ENCODE measurements around the gene GALR2.

DNA sequence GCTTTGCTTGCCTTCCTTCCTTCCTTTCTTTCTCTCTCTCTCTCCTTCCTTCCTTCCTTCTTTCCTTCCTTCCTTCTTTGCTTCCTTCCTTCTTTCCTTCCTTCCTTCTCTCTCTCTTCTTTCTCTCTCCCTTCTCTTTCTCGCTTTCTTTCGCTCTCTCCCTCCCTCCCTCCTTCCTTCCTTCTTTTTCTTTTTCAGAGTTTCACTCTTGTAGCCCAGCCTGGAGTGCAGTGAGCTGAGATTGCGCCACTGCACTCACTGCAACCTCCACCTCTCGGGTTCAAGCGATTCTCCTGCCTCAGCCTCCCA lies 48.6 kb downstream of the GALR2 start:
- TF ChIP-seq, protein P1, sequence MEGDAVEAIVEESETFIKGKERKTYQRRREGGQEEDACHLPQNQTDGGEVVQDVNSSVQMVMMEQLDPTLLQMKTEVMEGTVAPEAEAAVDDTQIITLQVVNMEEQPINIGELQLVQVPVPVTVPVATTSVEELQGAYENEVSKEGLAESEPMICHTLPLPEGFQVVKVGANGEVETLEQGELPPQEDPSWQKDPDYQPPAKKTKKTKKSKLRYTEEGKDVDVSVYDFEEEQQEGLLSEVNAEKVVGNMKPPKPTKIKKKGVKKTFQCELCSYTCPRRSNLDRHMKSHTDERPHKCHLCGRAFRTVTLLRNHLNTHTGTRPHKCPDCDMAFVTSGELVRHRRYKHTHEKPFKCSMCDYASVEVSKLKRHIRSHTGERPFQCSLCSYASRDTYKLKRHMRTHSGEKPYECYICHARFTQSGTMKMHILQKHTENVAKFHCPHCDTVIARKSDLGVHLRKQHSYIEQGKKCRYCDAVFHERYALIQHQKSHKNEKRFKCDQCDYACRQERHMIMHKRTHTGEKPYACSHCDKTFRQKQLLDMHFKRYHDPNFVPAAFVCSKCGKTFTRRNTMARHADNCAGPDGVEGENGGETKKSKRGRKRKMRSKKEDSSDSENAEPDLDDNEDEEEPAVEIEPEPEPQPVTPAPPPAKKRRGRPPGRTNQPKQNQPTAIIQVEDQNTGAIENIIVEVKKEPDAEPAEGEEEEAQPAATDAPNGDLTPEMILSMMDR (conservative IDR thresholded peaks at IDR 0.05; ENCODE audit: low read length): no peak
- TF ChIP-seq EZH2phosphoT487 (IDR thresholded peaks at IDR 0.05; ENCODE audit: borderline replicate concordance, low read depth, low read length): no peak
